Measurements from ENCODE around the gene GADL1. TPM values are rescaled to one million over a fixed set of nuclear protein-coding genes. Genes with fewer than 3 reads are reported as not detected.

The GADL1 gene
- polyA plus RNA-seq, 2 donors: 0.04 to 0.06 TPM

GRCh38 chr3:30890907-30891306, 3.6 kb downstream of the GADL1 start:
- no peaks in the 10 kb centered on the region for H3K27me3 ChIP-seq (ENCODE audit: control insufficient read depth in 1 of 2, insufficient read depth in 2 of 2, low read length in 2 of 2)
- WGBS, 2 donors: 52 to 60% methylated on average over 1 of the region's 1 CpG

GRCh38 chr3:30886888-30887287, 7.6 kb downstream of the GADL1 start:
- Histone ChIP-seq H3K4me1 (ENCODE audit: control insufficient read depth in 2 of 2, insufficient read depth in 2 of 2, low read length in 1 of 2) (no peaks in the 10 kb centered on the region), H3K27me3 (ENCODE audit: control insufficient read depth in 1 of 2, insufficient read depth in 2 of 2, low read length in 2 of 2) (no peaks in the 10 kb centered on the region), H3K36me3 (ENCODE audit: control insufficient read depth in 2 of 2, insufficient read depth in 2 of 2, low read length in 1 of 2) (no peaks in the 10 kb centered on the region), H3K4me3 (ENCODE audit: low read depth in 1 of 2, low read length in 2 of 2) (no peak overlapping the region), H3K9me3 (ENCODE audit: control insufficient read depth in 2 of 2, insufficient read depth in 1 of 2, low read depth in 1 of 2, low read length in 1 of 2) (no peaks in the 10 kb centered on the region), H3K27ac (ENCODE audit: low read depth in 2 of 2, low read length in 1 of 2) (no peak overlapping the region)
- 69 to 87% methylated on average over 2 of the region's 2 CpGs for WGBS, 2 donors

More at GRCh38 chr3:30890907-30891306, 3.6 kb downstream of the GADL1 start:
- H3K27ac ChIP-seq (ENCODE audit: low read depth in 2 of 2, low read length in 1 of 2): no peak overlapping the region
- H3K4me3 ChIP-seq (ENCODE audit: low read depth in 1 of 2, low read length in 2 of 2): no peak overlapping the region
- no peaks in the 10 kb centered on the region for H3K9me3 ChIP-seq (ENCODE audit: control insufficient read depth in 2 of 2, insufficient read depth in 1 of 2, low read depth in 1 of 2, low read length in 1 of 2)
- no peaks in the 10 kb centered on the region for H3K36me3 ChIP-seq (ENCODE audit: control insufficient read depth in 2 of 2, insufficient read depth in 2 of 2, low read length in 1 of 2)
- peaks cover 0 to 3% of the 10 kb centered on the region in 2 donors for H3K4me1 ChIP-seq (ENCODE audit: control insufficient read depth in 2 of 2, insufficient read depth in 2 of 2, low read length in 1 of 2)

- H3K27me3 ChIP-seq (ENCODE audit: control insufficient read depth in 1 of 2, insufficient read depth in 2 of 2, low read length in 2 of 2): no peaks in the 10 kb centered on the region
- H3K36me3 ChIP-seq (ENCODE audit: control insufficient read depth in 2 of 2, insufficient read depth in 2 of 2, low read length in 1 of 2): no peaks in the 10 kb centered on the region
- no peak overlapping the region for H3K4me3 ChIP-seq (ENCODE audit: low read depth in 1 of 2, low read length in 2 of 2)
- H3K4me1 ChIP-seq (ENCODE audit: control insufficient read depth in 2 of 2, insufficient read depth in 2 of 2, low read length in 1 of 2): no peaks in the 10 kb centered on the region
- no peaks in the 10 kb centered on the region for H3K9me3 ChIP-seq (ENCODE audit: control insufficient read depth in 2 of 2, insufficient read depth in 1 of 2, low read depth in 1 of 2, low read length in 1 of 2)
- H3K27ac ChIP-seq (ENCODE audit: low read depth in 2 of 2, low read length in 1 of 2): no peak overlapping the region
- 64 to 85% methylated on average over 1 of the region's 1 CpG for WGBS, 2 donors
These were observed 15.6 kb downstream of the GADL1 start for GRCh38 chr3:30878862-30879261.

GRCh38 chr3:30875505-30875904, 19.0 kb downstream of the GADL1 start:
- no peak overlapping the region for H3K27ac ChIP-seq (ENCODE audit: low read depth in 2 of 2, low read length in 1 of 2)
- 86% methylated on average over 5 of the region's 5 CpGs for WGBS, 2 donors
- no peaks in the 10 kb centered on the region for H3K36me3 ChIP-seq (ENCODE audit: control insufficient read depth in 2 of 2, insufficient read depth in 2 of 2, low read length in 1 of 2)
- no peaks in the 10 kb centered on the region for H3K27me3 ChIP-seq (ENCODE audit: control insufficient read depth in 1 of 2, insufficient read depth in 2 of 2, low read length in 2 of 2)
- no peak overlapping the region for H3K4me3 ChIP-seq (ENCODE audit: low read depth in 1 of 2, low read length in 2 of 2)
- H3K9me3 ChIP-seq (ENCODE audit: control insufficient read depth in 2 of 2, insufficient read depth in 1 of 2, low read depth in 1 of 2, low read length in 1 of 2): no peaks in the 10 kb centered on the region
- no peaks in the 10 kb centered on the region for H3K4me1 ChIP-seq (ENCODE audit: control insufficient read depth in 2 of 2, insufficient read depth in 2 of 2, low read length in 1 of 2)

GRCh38 chr3:30873671-30874070, 20.8 kb downstream of the GADL1 start:
- Histone ChIP-seq H3K27ac (ENCODE audit: low read depth in 2 of 2, low read length in 1 of 2) (no peak overlapping the region), H3K36me3 (ENCODE audit: control insufficient read depth in 2 of 2, insufficient read depth in 2 of 2, low read length in 1 of 2) (no peaks in the 10 kb centered on the region)

GRCh38 chr3:30872879-30873278, 21.6 kb downstream of the GADL1 start:
- Histone ChIP-seq H3K27ac (ENCODE audit: low read depth in 2 of 2, low read length in 1 of 2) (no peak overlapping the region), H3K36me3 (ENCODE audit: control insufficient read depth in 2 of 2, insufficient read depth in 2 of 2, low read length in 1 of 2) (no peaks in the 10 kb centered on the region), H3K27me3 (ENCODE audit: control insufficient read depth in 1 of 2, insufficient read depth in 2 of 2, low read length in 2 of 2) (no peaks in the 10 kb centered on the region), H3K9me3 (ENCODE audit: control insufficient read depth in 2 of 2, insufficient read depth in 1 of 2, low read depth in 1 of 2, low read length in 1 of 2) (no peaks in the 10 kb centered on the region), H3K4me1 (ENCODE audit: control insufficient read depth in 2 of 2, insufficient read depth in 2 of 2, low read length in 1 of 2) (no peaks in the 10 kb centered on the region), H3K4me3 (ENCODE audit: low read depth in 1 of 2, low read length in 2 of 2) (no peak overlapping the region)

More at GRCh38 chr3:30873671-30874070, 20.8 kb downstream of the GADL1 start:
- Histone ChIP-seq H3K4me3 (ENCODE audit: low read depth in 1 of 2, low read length in 2 of 2) (no peak overlapping the region), H3K27me3 (ENCODE audit: control insufficient read depth in 1 of 2, insufficient read depth in 2 of 2, low read length in 2 of 2) (no peaks in the 10 kb centered on the region), H3K9me3 (ENCODE audit: control insufficient read depth in 2 of 2, insufficient read depth in 1 of 2, low read depth in 1 of 2, low read length in 1 of 2) (no peaks in the 10 kb centered on the region), H3K4me1 (ENCODE audit: control insufficient read depth in 2 of 2, insufficient read depth in 2 of 2, low read length in 1 of 2) (no peaks in the 10 kb centered on the region)

GRCh38 chr3:30871720-30872119, 22.7 kb downstream of the GADL1 start:
- Histone ChIP-seq H3K27ac (ENCODE audit: low read depth in 2 of 2, low read length in 1 of 2) (no peak overlapping the region), H3K4me1 (ENCODE audit: control insufficient read depth in 2 of 2, insufficient read depth in 2 of 2, low read length in 1 of 2) (no peaks in the 10 kb centered on the region), H3K9me3 (ENCODE audit: control insufficient read depth in 2 of 2, insufficient read depth in 1 of 2, low read depth in 1 of 2, low read length in 1 of 2) (no peaks in the 10 kb centered on the region), H3K27me3 (ENCODE audit: control insufficient read depth in 1 of 2, insufficient read depth in 2 of 2, low read length in 2 of 2) (no peaks in the 10 kb centered on the region), H3K36me3 (ENCODE audit: control insufficient read depth in 2 of 2, insufficient read depth in 2 of 2, low read length in 1 of 2) (no peaks in the 10 kb centered on the region), H3K4me3 (ENCODE audit: low read depth in 1 of 2, low read length in 2 of 2) (no peak overlapping the region)
- 50 to 56% methylated on average over 2 of the region's 2 CpGs for WGBS, 2 donors

GRCh38 chr3:30864836-30865235, 29.6 kb downstream of the GADL1 start:
- WGBS, 2 donors: 79 to 84% methylated on average over 2 of the region's 2 CpGs
- H3K36me3 ChIP-seq (ENCODE audit: control insufficient read depth in 2 of 2, insufficient read depth in 2 of 2, low read length in 1 of 2): no peaks in the 10 kb centered on the region
- no peaks in the 10 kb centered on the region for H3K27me3 ChIP-seq (ENCODE audit: control insufficient read depth in 1 of 2, insufficient read depth in 2 of 2, low read length in 2 of 2)
- H3K9me3 ChIP-seq (ENCODE audit: control insufficient read depth in 2 of 2, insufficient read depth in 1 of 2, low read depth in 1 of 2, low read length in 1 of 2): no peaks in the 10 kb centered on the region
- no peaks in the 10 kb centered on the region for H3K4me1 ChIP-seq (ENCODE audit: control insufficient read depth in 2 of 2, insufficient read depth in 2 of 2, low read length in 1 of 2)
- no peak overlapping the region for H3K4me3 ChIP-seq (ENCODE audit: low read depth in 1 of 2, low read length in 2 of 2)
- no peak overlapping the region for H3K27ac ChIP-seq (ENCODE audit: low read depth in 2 of 2, low read length in 1 of 2)

- Histone ChIP-seq H3K4me3 (ENCODE audit: low read depth in 1 of 2, low read length in 2 of 2) (no peak overlapping the region), H3K27ac (ENCODE audit: low read depth in 2 of 2, low read length in 1 of 2) (no peak overlapping the region), H3K9me3 (ENCODE audit: control insufficient read depth in 2 of 2, insufficient read depth in 1 of 2, low read depth in 1 of 2, low read length in 1 of 2) (no peaks in the 10 kb centered on the region), H3K36me3 (ENCODE audit: control insufficient read depth in 2 of 2, insufficient read depth in 2 of 2, low read length in 1 of 2) (no peaks in the 10 kb centered on the region), H3K27me3 (ENCODE audit: control insufficient read depth in 1 of 2, insufficient read depth in 2 of 2, low read length in 2 of 2) (no peaks in the 10 kb centered on the region), H3K4me1 (ENCODE audit: control insufficient read depth in 2 of 2, insufficient read depth in 2 of 2, low read length in 1 of 2) (no peaks in the 10 kb centered on the region)
- WGBS, 2 donors: 60 to 67% methylated on average over 5 of the region's 5 CpGs
These were observed 30.3 kb downstream of the GADL1 start for GRCh38 chr3:30864132-30864531.

GRCh38 chr3:30862004-30862403, 32.5 kb downstream of the GADL1 start:
- WGBS, 2 donors: 73 to 85% methylated on average over 2 of the region's 2 CpGs

More at GRCh38 chr3:30862004-30862403, 32.5 kb downstream of the GADL1 start:
- no peak overlapping the region for H3K4me3 ChIP-seq (ENCODE audit: low read depth in 1 of 2, low read length in 2 of 2)
- H3K36me3 ChIP-seq (ENCODE audit: control insufficient read depth in 2 of 2, insufficient read depth in 2 of 2, low read length in 1 of 2): no peaks in the 10 kb centered on the region
- no peaks in the 10 kb centered on the region for H3K9me3 ChIP-seq (ENCODE audit: control insufficient read depth in 2 of 2, insufficient read depth in 1 of 2, low read depth in 1 of 2, low read length in 1 of 2)
- no peaks in the 10 kb centered on the region for H3K4me1 ChIP-seq (ENCODE audit: control insufficient read depth in 2 of 2, insufficient read depth in 2 of 2, low read length in 1 of 2)
- H3K27ac ChIP-seq (ENCODE audit: low read depth in 2 of 2, low read length in 1 of 2): no peak overlapping the region
- no peaks in the 10 kb centered on the region for H3K27me3 ChIP-seq (ENCODE audit: control insufficient read depth in 1 of 2, insufficient read depth in 2 of 2, low read length in 2 of 2)

Data from esophagus (tissue), 2 donors.